Measurements from ENCODE around the gene RRP15. TPM values are rescaled to one million over a fixed set of nuclear protein-coding genes. Genes with fewer than 3 reads are reported as not detected.
A peak's percentile ranks its signal among the peaks of the same experiment; 100 is the strongest.

The RRP15 gene
- total and polyA plus RNA-seq, 2 experiments from 2014 or later: 5.4 to 25.5 TPM

GRCh38 chr1:218366322-218367052 lies 81.4 kb downstream of the RRP15 start:
- in situ Hi-C loops (cut with MboI): loop anchor here (10.0 kb wide), 1 partner anchor 158 kb away; no protein-coding TSS in a partner anchor
- peaks cover 19% of the 10 kb centered on the region for H3F3A ChIP-seq (ENCODE audit: insufficient read depth)
- no peak overlapping the region for H3K4me2 ChIP-seq (ENCODE audit: unreplicated experiment)
- no peaks in the 10 kb centered on the region for H4K20me1 ChIP-seq (ENCODE audit: insufficient read depth)
- H3K27me3 ChIP-seq (replicated peaks; ENCODE audit: insufficient read depth): no peaks in the 10 kb centered on the region
- H3K9me3 ChIP-seq (ENCODE audit: low read depth): no peaks in the 10 kb centered on the region
- TF ChIP-seq EZH2 (IDR thresholded peaks at IDR 0.05; ENCODE audit: insufficient read depth, poor library complexity, severe bottlenecking) (no peak), EZH2phosphoT487 (IDR thresholded peaks at IDR 0.05; ENCODE audit: insufficient read depth, low read depth) (no peak)
- no peaks in the 10 kb centered on the region for H3K79me2 ChIP-seq (ENCODE audit: insufficient read depth)
- H3K36me3 ChIP-seq (ENCODE audit: low read depth): no peaks in the 10 kb centered on the region
- DNase-seq: no peak
- H3K9me2 ChIP-seq (ENCODE audit: insufficient read depth): no peaks in the 10 kb centered on the region
- peaks cover 27% of the 10 kb centered on the region for H3K4me1 ChIP-seq (ENCODE audit: insufficient read depth)
- WGBS, 2 experiments (ENCODE audit: low coverage in 1 of 2, low lambda C conversion rate in 2 of 2, missing lambda C conversion rate in 2 of 2): 88 to 91% methylated on average over 5 of the region's 5 CpGs
- H3K4me3 ChIP-seq: no peak overlapping the region
- H2AFZ ChIP-seq: no peak overlapping the region
- H3K27ac ChIP-seq: no peak overlapping the region
- no peak overlapping the region for H3K9ac ChIP-seq

- Histone ChIP-seq H3K4me2 (ENCODE audit: unreplicated experiment) (no peak overlapping the region), H3K9me3 (ENCODE audit: low read depth) (no peaks in the 10 kb centered on the region), H3K9ac (no peak overlapping the region), H3K36me3 (ENCODE audit: low read depth) (no peaks in the 10 kb centered on the region), H4K20me1 (ENCODE audit: insufficient read depth) (no peaks in the 10 kb centered on the region), H2AFZ (no peak overlapping the region), H3K27ac (no peak overlapping the region), H3K9me2 (ENCODE audit: insufficient read depth) (no peaks in the 10 kb centered on the region), H3F3A (ENCODE audit: insufficient read depth) (peaks cover 23% of the 10 kb centered on the region), H3K27me3 (replicated peaks; ENCODE audit: insufficient read depth) (no peaks in the 10 kb centered on the region), H3K79me2 (ENCODE audit: insufficient read depth) (no peaks in the 10 kb centered on the region), H3K4me1 (ENCODE audit: insufficient read depth) (peaks cover 28% of the 10 kb centered on the region), H3K4me3 (no peak overlapping the region)
- in situ Hi-C loops (cut with MboI): loop anchor here (10.0 kb wide), 1 partner anchor 158 kb away; no protein-coding TSS in a partner anchor
- no peak for TF ChIP-seq EZH2 (IDR thresholded peaks at IDR 0.05; ENCODE audit: insufficient read depth, poor library complexity, severe bottlenecking)
- no peak for TF ChIP-seq EZH2phosphoT487 (IDR thresholded peaks at IDR 0.05; ENCODE audit: insufficient read depth, low read depth)
- 86 to 91% methylated on average over 4 of the region's 4 CpGs for WGBS, 2 experiments (ENCODE audit: low coverage in 1 of 2, low lambda C conversion rate in 2 of 2, missing lambda C conversion rate in 2 of 2)
- no peak for DNase-seq
Measured at GRCh38 chr1:218367118-218367517, 82.0 kb downstream of the RRP15 start.

- Histone ChIP-seq H2AFZ (no peak overlapping the region), H3K79me2 (ENCODE audit: insufficient read depth) (no peaks in the 10 kb centered on the region), H4K20me1 (ENCODE audit: insufficient read depth) (no peaks in the 10 kb centered on the region), H3K9me2 (ENCODE audit: insufficient read depth) (no peaks in the 10 kb centered on the region), H3K4me2 (ENCODE audit: unreplicated experiment) (no peak overlapping the region), H3K27ac (no peak overlapping the region), H3K4me3 (no peak overlapping the region), H3K4me1 (ENCODE audit: insufficient read depth) (peaks cover 32% of the 10 kb centered on the region), H3K27me3 (replicated peaks; ENCODE audit: insufficient read depth) (no peaks in the 10 kb centered on the region), H3K9ac (no peak overlapping the region), H3K9me3 (ENCODE audit: low read depth) (no peaks in the 10 kb centered on the region), H3F3A (ENCODE audit: insufficient read depth) (peaks cover 23% of the 10 kb centered on the region), H3K36me3 (ENCODE audit: low read depth) (no peaks in the 10 kb centered on the region)
- in situ Hi-C loops (cut with MboI): loop anchor here (10.0 kb wide), 1 partner anchor 156 kb away; no protein-coding TSS in a partner anchor
- TF ChIP-seq EZH2phosphoT487 (IDR thresholded peaks at IDR 0.05; ENCODE audit: insufficient read depth, low read depth): no peak
- TF ChIP-seq EZH2 (IDR thresholded peaks at IDR 0.05; ENCODE audit: insufficient read depth, poor library complexity, severe bottlenecking): no peak
- 95 to 96% methylated on average over 7 of the region's 7 CpGs for WGBS, 2 experiments (ENCODE audit: low coverage in 1 of 2, low lambda C conversion rate in 2 of 2, missing lambda C conversion rate in 2 of 2)
- no peak for DNase-seq
Measured at GRCh38 chr1:218368686-218369085, 83.6 kb downstream of the RRP15 start.

GRCh38 chr1:218369688-218370511 lies 84.8 kb downstream of the RRP15 start:
- Histone ChIP-seq H3K36me3 (ENCODE audit: low read depth) (no peaks in the 10 kb centered on the region), H2AFZ (no peak overlapping the region), H4K20me1 (ENCODE audit: insufficient read depth) (no peaks in the 10 kb centered on the region), H3K4me1 (ENCODE audit: insufficient read depth) (peaks cover 44% of the 10 kb centered on the region), H3F3A (ENCODE audit: insufficient read depth) (peaks cover 35% of the 10 kb centered on the region), H3K27ac (peak overlapping the region; percentile 66), H3K79me2 (ENCODE audit: insufficient read depth) (no peaks in the 10 kb centered on the region), H3K27me3 (replicated peaks; ENCODE audit: insufficient read depth) (no peaks in the 10 kb centered on the region), H3K4me3 (no peak overlapping the region), H3K9me2 (ENCODE audit: insufficient read depth) (no peaks in the 10 kb centered on the region), H3K9ac (no peak overlapping the region), H3K4me2 (ENCODE audit: unreplicated experiment) (peak overlapping the region; percentile 55), H3K9me3 (ENCODE audit: low read depth) (no peaks in the 10 kb centered on the region)
- WGBS, 2 experiments (ENCODE audit: low coverage in 1 of 2, low lambda C conversion rate in 2 of 2, missing lambda C conversion rate in 2 of 2): 31 to 34% methylated on average over 2 of the region's 2 CpGs
- no peak for TF ChIP-seq EZH2 (IDR thresholded peaks at IDR 0.05; ENCODE audit: insufficient read depth, poor library complexity, severe bottlenecking)
- TF ChIP-seq EZH2phosphoT487 (IDR thresholded peaks at IDR 0.05; ENCODE audit: insufficient read depth, low read depth): no peak
- DNase-seq: peak; percentile 77
- in situ Hi-C loops (cut with MboI): loop anchor here (10.0 kb wide), 1 partner anchor 155 kb away; no protein-coding TSS in a partner anchor

Measured in GM23248 (cell line).